SK-MEL-5 (cell line): Measurements from ENCODE around the gene EBI3. TPM values are rescaled to one million over a fixed set of nuclear protein-coding genes. Genes with fewer than 3 reads are reported as not detected.
A peak's percentile ranks its signal among the peaks of the same experiment; 100 is the strongest.
"Not testable (repeated sequence)": the region's sequence is repeated elsewhere in the genome, so short reads cannot be mapped to it uniquely, and the experiment has no call there.

ENCODE experiments used
- DNase-seq: peaks from one replicate; pipeline ENCODE4 v3.0.0-alpha.2; 2016; ENCODE audit warnings: low read depth, low spot score
- in situ Hi-C: cut with HindIII; loops from 2 replicates; pipeline ENCODE4 v1.10.0; 2016; ENCODE audit warnings: low sequenced_read_pairs, high pct_unique_total_duplicates, low pct_unique_long_range_greater_than_20kb
- total RNA-seq: library from RNA; depleted of rRNA; stranded (reverse); fragments of >200 nt; shearing (Covaris generic); gene quantifications from 2 replicates; pipeline ENCODE4 v1.2.3, GENCODE V29; 2014

Gene EBI3
- total RNA-seq, 1 experiment from 2014 or later, result not detected

DNA sequence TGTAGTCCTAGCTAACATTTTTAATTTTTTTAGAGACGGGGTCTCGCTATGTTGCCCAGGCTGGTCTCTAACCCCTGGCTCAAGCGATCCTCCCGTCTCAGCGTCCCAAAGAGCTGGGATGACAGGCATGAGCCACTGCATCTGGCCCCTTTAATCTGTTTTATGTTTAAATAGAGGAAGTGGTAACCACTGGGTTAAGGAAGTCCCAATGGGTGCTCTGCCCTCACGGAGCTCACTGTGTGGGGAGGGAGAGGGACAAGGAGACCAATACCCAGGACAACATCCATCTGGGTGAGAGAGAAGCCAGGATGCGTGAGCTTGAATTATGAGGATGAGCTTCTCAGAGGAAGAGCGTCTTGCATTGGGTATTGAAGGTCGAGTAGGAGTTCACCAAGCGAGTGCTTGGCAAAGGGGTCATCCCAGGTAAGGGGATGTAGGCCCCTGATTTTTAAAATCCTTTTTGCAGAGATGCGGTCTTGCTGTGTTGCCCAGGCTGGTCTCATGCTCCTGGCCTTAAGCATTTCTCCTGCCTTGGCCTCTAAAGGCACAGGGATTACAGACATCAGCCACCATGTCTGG, 31.4 kb downstream of the EBI3 start:
- DNase-seq, result no peak
- in situ Hi-C loops, result no loop called here

DNA sequence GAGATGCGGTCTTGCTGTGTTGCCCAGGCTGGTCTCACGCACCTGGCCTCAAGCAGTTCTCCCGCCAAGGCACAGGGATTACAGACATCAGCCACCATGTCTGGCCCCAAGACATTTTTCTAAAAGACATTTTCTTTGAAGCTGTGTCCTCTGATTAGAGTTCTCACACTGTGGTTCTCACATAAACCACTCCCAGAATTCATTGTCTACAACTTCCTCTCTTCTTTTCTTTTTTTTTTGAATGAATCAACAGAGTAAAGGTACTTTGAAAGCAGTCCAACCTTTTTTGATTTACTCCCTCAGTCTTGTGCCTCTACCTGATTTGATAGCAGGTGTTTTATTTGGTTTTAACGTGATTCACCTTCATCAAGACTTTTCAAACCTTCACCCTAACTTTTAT, 35.5 kb downstream of the EBI3 start:
- no peak for DNase-seq
- in situ Hi-C loops, result no loop called here

DNA sequence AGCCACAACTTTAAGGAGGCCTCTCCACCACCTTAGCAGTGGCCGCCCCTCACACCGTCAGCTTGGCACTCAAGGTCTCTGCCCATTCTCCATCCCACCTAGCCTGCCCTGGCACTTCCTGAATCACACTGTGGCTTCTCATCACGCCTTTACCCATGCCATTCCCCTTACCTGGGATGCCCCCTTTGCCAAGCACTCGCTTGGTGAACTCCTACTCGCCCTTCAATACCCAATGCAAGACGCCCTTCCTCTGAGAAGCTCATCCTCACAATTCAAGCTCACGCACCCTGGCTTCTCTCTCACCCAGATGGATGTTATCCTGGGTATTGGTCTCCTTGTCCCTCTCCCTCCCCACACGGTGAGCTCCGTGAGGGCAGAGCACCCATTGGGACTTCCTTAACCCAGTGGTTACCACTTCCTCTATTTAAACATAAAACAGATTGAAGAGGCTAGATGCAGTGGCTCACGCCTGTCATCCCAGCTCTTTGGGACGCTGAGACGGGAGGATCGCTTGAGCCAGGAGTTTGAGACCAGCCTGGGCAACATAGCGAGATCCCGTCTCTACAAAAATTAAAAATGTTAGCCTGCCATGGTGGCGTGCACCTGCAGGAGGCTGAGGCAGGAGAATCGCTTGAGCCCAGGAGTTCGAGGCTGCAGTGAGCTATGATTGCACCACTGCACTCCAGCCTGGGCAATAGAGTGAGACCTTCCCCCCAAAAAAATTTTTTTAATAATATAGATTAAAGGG, 37.1 kb downstream of the EBI3 start:
- in situ Hi-C loops, result no loop called here
- DNase-seq, result no peak

DNA sequence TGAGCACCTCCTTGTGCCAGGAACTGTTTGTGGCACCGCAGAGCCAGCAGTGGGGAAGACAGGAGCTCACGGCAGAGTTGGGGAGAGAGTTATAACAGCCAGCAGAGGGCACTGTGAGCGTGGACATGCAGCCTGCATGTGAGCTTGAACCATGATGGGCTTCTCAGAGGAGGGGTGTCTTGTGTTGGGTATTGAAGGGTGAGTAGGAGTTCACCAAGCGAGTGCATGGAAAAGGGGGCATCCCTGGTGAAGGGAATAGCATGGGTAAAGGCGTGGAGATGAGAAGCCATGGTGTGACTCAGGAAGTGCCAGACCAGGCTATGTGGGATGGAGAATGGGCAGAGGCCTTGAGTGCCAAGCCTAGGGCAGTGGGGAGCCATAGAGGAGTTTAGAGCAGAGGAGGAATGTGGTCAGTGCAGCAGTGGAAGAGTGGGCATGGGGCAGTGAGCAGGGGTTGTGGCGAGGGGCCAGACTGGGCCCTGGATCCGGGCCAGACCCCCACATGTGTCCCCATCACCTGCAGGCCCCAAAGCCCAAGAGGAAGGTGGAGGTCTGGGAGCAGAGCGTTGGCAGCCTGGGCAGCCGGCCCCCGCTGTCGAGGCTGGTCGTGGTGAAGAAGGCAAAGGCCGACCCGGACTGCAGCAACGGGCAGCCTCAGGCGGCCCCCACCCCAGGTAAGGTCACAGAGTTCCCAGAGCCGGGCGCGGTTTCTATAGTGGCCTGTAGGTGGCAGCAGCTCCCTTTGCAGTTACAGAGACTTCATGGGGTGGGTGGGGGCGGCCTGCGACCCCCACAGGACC, 38.0 kb downstream of the EBI3 start:
- in situ Hi-C loops, result no loop called here
- DNase-seq, result peak; percentile 83

DNA sequence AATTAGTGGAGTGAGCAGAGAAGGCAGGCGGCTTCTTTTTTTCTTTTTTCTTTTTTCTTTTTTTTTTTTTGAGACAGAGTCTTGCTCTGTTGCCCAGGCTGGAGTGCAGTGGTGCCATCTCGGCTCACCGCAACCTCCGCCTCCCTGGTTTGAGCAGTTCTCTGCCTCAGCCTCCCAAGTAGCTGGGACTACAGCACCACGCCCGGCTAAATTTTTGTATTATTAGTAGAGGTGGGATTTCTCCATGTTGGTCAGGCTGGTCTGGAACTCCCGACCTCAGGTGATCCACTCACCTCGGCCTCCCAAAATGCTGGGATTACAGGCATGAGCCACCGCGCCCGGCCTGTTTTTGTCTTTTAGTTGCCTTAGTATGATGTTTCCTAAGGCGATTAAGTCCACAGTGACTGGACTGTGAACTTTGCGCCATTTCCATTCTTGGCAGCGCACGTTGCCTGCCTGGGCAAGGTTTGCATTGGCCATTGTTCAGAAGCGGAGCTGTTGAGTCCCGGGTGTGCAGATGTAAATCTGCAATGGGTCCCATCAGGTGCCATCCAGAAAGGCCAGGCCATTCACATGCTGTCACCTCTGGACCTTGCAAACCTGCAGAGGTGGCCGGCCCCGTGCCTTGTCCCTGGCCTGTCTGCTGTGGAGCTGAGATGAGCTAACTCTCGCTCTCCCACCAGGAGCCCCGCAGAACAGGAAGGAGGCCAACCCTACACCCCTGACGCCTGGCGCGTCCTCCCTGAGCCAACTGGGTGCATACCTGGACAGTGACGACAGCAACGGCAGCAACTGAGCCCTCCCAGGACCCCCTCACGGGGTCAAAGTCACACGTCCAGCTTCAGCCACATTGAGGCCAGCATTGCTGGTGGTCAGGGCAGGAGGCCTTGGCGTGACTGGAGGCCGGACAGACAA, 38.8 kb downstream of the EBI3 start:
- in situ Hi-C loops, result no loop called here
- DNase-seq, result no peak

DNA sequence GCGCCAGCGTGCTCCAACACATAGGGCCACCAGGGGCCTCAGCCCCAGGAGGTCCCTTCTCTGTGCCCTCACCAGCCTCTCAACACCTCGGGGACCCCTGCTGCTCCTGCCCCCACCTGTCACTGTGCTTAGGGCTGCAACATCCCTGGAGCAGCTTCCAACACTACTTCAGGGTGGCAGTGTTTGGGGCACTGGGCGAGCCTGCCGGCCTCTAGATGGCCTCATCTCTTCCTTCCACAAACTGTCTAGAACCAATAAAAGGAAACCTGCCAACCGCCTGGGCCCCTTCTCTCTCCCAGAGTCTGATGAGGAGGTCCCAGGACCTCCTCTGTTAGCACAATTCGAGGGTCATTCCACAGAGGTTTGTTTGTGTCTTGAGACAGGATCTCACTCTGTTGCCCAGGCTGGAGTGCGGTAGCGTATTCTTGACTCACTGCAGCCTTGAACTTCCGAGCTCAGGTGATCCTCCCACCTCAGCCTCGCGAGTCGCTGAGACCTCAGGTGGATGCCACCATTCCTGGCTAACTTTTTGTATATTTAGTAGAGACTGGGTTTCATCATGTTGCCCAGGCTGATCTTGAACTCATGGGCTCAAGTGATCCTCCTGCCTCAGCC, 39.6 kb downstream of the EBI3 start:
- in situ Hi-C loops, result no loop called here
- no peak for DNase-seq

DNA sequence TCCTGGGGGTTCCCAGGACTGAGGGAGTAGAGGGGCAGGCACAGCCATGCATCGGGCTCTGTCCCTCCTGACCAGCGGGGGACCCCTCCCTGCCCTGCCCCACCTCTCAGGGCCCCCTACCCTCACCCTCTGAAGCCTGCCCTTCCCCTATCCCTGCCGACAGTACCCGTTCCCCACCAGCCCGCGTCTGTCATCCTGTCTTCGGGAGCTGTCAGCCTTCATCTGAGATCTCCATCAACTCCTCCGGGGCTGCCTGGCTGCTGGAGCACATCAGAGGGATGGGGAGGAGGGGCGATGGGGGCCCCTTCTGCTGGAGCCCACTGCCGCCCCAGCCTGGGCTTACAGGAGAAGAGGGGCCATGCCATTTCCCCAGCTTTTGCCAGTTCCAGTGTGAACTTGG, 43.6 kb downstream of the EBI3 start:
- in situ Hi-C loops, result no loop called here
- DNase-seq, result no peak

DNA sequence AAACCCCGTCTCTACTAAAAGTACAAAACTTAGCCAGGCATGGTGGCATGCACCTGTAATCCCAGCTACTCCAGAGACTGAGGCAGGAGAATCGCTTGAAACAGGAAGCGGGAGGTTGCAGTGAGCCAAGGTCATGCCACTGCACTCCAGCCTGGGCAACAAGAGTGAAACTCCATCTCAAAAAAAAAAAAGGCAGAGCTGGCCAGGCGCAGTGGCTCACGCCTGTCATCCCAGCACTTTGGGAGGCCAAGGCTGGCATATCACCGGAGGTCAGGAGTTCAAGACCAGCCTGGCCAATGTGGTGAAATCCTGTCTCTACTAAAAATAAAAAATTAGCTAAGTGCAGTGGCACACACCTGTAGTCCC, 45.0 kb downstream of the EBI3 start:
- in situ Hi-C loops, DNase-seq: not testable (repeated sequence)

DNA sequence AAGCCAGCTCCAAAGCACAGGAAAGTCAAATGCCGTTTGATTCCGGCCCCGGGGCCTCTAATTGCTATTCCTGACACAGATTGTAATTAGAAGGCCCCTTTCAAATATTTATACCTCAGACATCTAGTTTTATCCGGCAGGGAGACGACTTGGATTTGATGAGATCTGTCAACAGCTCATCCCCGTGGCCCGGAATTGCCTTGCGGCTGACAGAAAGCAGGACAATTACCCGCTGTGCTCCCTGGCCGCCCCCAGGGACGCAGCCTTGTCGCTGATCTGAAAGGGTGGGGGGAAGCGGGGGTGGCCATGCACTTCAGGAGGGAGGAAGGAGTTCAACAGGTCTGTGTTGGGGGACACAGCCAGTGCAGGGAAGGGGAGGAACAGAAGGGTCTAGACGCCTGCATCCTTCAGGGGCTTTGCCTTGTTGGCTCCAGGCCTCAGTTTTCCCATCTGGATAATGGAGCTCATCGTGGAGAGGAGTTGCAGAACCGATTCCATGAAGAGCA, 47.9 kb downstream of the EBI3 start:
- in situ Hi-C loops, result no loop called here
- no peak for DNase-seq

DNA sequence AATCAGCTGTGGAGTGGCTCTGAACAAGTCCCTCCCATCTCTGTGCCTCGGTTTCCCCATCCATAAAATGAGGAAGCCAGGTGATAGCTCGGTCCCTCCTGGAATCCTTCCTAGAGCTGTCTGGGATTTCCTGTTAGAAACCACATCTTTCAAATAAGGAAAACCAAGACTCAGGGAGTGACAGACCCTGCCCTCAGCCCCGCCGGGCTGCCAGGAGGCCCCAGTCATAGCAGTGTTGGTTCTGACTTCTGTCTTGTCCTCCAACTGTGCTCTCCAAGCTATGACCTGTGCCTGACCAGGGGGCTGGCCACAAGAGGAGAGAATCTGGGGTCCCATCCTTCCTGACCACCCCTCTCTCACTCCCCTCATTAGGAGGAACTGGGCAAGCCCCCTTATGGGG, 48.7 kb downstream of the EBI3 start:
- no peak for DNase-seq
- in situ Hi-C loops, result no loop called here

DNA sequence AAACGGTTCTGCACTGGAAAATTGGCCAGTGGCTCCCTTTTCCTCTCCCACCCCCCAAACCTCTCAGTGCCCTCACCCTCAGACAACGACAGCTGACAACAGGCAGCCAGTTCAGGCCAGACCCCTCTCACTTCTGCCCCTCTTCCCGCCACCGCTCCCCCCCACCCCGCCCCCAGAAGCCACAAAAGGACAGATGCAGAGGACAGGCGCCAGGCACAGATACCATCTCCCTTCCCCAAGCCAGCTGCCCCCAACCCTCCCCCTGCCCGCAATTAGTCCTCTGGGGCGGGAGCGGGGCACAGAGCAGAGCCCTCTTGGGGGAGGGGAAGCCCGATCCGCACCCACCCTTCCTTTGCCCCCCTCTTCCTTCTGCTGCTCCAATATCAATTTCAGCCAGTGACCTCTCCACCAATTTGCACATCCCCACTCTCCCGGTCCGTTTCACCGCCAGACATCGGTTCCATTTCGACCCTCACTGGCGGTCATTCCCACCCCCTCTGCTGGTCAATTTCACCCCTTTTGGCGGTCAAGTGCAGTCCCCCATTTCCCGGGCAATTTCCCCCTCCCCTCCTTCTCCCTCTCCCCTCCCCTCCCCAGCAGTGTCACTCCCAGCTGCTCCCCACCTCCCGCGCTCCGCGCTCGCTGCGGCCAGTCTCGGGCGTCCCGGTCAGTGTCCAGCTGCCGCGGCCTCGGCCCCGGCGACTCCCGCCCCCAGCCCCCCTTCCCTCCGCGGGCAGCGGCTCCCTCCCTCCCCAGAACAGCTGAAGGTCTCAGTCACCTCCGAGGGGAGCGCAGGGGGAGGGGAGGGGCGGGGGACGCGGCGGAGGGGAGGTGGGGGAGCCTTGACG, 49.3 kb downstream of the EBI3 start, which contains the start of gene SHD:
TSS of gene SHD (plus strand) at position 848 of the 848 bp plus-strand sequence. CDS start 798 bp downstream, outside the sequence.
- in situ Hi-C loops, result no loop called here
- DNase-seq, result no peak

DNA sequence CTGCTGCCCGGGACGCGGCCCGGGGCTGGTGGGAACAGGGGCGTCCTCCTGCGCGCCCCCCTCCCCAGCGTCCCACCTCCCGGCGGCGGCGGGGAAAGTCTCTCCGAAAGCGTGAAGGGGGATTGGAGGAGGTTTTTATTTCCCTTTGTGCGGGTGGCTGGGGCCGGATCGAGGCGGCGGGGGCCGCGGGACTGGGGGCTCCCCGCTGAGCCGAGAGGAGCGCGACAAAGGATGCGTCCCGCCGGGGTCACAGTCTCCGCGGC, 49.9 kb downstream of the EBI3 start:
- no peak for DNase-seq
- in situ Hi-C loops, result no loop called here

DNA sequence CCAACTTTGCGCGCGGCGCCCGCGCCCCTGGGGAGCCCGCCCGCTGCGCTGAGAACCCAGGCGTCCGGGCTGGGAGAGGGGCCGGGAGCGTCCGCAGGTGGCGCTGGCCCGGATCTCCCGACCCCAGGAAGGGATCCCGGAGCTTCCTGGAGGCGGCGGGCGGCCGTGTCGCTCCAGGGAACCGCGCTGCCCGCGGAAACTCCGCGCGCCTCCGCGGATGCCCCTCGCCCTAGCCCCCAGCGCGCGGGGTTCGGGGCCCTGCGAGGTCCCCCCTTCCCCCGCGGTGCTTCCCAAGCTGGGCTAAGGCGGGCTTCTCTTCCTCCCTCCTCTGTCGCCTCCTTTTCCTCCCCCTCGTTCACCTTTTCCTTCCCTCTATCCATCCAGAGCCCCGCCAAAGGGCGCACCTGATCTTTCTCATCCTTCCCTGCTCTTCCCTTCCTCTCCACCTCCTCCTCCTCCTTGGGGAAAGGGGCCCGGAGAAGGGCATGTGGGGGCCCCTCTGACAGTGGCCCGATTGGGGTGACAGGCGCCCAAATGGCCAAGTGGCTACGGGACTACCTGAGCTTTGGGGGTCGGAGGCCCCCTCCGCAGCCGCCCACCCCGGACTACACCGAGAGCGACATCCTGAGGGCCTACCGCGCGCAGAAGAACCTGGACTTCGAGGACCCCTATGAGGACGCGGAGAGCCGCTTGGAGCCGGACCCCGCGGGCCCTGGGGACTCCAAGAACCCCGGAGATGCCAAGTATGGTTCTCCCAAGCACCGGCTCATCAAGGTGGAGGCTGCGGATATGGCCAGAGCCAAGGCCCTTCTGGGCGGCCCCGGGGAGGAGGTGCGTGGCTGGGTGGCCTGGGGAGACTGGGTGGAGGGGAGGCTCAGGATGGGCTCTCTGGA, 50.5 kb downstream of the EBI3 start:
- in situ Hi-C loops, result no loop called here
- no peak for DNase-seq

DNA sequence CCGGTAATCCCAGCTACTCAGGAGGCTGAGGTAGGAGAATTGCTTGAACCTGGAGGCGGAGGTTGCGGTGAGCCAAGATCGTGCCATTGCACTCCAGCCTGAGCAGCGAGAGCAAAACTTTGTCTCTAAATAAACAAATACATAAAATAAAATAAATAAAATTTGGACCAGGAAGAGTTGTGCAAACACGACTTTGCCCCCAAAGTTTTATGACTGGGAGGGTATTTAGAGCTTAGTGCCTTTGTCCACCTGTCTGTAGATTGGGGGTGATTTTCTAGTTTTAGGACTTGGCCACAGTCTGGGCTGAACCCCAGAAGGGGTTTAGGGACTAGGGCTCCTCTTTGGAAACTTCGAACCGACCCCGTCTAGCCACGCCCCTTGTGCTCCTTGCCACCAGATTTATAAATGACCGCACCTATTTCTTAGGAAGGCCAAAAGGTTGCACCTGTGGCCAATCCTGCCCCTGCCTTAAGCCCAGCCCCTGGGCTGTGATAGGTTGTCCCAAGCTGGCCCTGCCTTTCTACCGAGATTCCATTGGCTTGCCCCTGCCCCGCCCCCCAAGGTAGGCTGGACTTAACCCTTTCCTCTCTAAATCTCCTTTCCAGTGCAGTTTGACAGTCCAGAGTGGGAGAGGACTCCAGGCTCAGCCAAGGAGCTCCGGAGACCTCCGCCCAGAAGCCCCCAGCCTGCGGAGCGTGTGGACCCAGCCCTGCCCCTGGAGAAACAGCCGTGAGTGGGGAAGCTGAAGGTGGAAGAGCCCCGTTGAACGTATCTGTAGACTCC, 55.0 kb downstream of the EBI3 start:
- peak; percentile 65 for DNase-seq
- in situ Hi-C loops, result no loop called here

DNA sequence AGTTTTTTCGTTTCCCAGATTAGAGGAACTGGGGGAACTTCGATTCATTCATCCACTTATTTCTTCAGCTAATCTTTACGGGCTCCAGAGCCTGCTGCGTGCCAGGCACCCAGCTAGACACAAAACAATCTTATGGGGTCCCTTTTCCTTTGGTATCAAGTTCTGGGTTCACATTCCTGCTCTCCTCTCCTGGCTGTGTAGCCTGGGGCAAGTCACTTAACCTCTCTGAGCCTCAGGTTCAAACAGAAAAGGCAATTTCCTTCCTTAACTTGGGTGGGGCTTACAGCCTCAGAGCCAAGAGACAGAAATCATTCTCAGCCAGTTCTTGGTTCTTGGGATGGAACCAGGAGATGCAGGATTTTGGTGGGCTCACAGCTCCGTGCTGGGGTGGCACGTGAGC, 55.7 kb downstream of the EBI3 start:
- in situ Hi-C loops, result no loop called here
- no peak for DNase-seq
